WTC11 (cell line): ENCODE data around the gene ALAS1.

Experiments
- ATF2 ChIP-seq: sonication (generic); formaldehyde crosslinking; IDR thresholded peaks from 2 replicates; pipeline ENCODE4 v1.8.1; 2022; ENCODE audit warnings: low read depth, missing genetic modification reagents, borderline replicate concordance
- CTCF ChIP-seq: fragments of 200-600 bp; IDR thresholded peaks from 2 replicates; pipeline ENCODE4 v1.8.0; 2022; ENCODE audit warnings: antibody characterized with exemption
- ELF4 ChIP-seq: sonication (generic); formaldehyde crosslinking; IDR thresholded peaks from 2 replicates; pipeline ENCODE4 v1.8.1; 2022; ENCODE audit warnings: low read depth, mild to moderate bottlenecking, moderate library complexity, missing genetic modification reagents
- JUN ChIP-seq: sonication (generic); formaldehyde crosslinking; IDR thresholded peaks from 2 replicates; pipeline ENCODE4 v1.8.0; 2023; ENCODE audit warnings: mild to moderate bottlenecking, missing genetic modification reagents
- MAX ChIP-seq: sonication (generic); formaldehyde crosslinking; IDR thresholded peaks from 2 replicates; pipeline ENCODE4 v1.8.0; 2022; ENCODE audit warnings: mild to moderate bottlenecking, missing genetic modification reagents
- NR2C2 ChIP-seq: sonication (generic); formaldehyde crosslinking; IDR thresholded peaks from 2 replicates; pipeline ENCODE4 v1.8.0; 2022; ENCODE audit warnings: mild to moderate bottlenecking, missing genetic modification reagents

GRCh38 chr3:52249683-52250082, 51.7 kb downstream of the ALAS1 start:
- no peak for TF ChIP-seq ATF2 (CRISPR knock-in tag)
- no peak for TF ChIP-seq CTCF
- TF ChIP-seq ELF4 (CRISPR knock-in tag), result no peak
- no peak for TF ChIP-seq NR2C2
- TF ChIP-seq MAX (CRISPR knock-in tag), result no peak
- no peak for TF ChIP-seq JUN (CRISPR knock-in tag)
